ENCODE measurements around the gene APBA2.

GRCh38 chr15:28897861-28898585 is 12.2 kb downstream of the APBA2 start:
- no peak for TF ChIP-seq CTCF (IDR thresholded peaks at IDR 0.05)
- TF ChIP-seq EZH2 (IDR thresholded peaks at IDR 0.05), result no peak
- no peak for TF ChIP-seq EZH2phosphoT487 (IDR thresholded peaks at IDR 0.05)
